Measurements from ENCODE around the gene EPC1. TPM values are rescaled to one million over a fixed set of nuclear protein-coding genes. Genes with fewer than 3 reads are reported as not detected.

EPC1 gene
- total and polyA plus RNA-seq, 2 of the 8 experiments (the other 6 are each of a cell fraction or from before 2014, with no cell fraction given), result 23.7 to 42.3 TPM

GRCh38 chr10:32244421-32245207, 102.3 kb downstream of the EPC1 start:
- Histone ChIP-seq H3K18ac (ENCODE audit: extremely low read depth, low read length) (no peak overlapping the region), H3K23ac (ENCODE audit: insufficient read length) (no peak overlapping the region), H3K4me2 (ENCODE audit: insufficient read depth in 1 of 2, low read depth in 2 of 2, low read length in 2 of 2) (no peak overlapping the region), H3K36me3 (ENCODE audit: control insufficient read depth in 2 of 4, insufficient read depth in 4 of 4, low read length in 3 of 4) (no peaks in the 10 kb centered on the region), H4K20me1 (replicated peaks in 1 of 2; ENCODE audit: control insufficient read depth in 1 of 2, insufficient read depth in 2 of 2, low read length in 2 of 2) (no peaks in the 10 kb centered on the region), H3K4me1 (replicated peaks in 1 of 4; ENCODE audit: control insufficient read depth in 3 of 4, insufficient read depth in 4 of 4, low read length in 3 of 4) (no peaks in the 10 kb centered on the region), H3K79me1 (ENCODE audit: low read depth, low read length) (no peaks in the 10 kb centered on the region), H2BK120ac (replicated peaks; ENCODE audit: low read depth, low read length) (no peak overlapping the region), H3K4ac (replicated peaks; ENCODE audit: insufficient read length, low read depth, low read length) (no peak overlapping the region), H2BK15ac (ENCODE audit: low read length) (no peak overlapping the region), H3K9me3 (ENCODE audit: insufficient read depth in 2 of 2, low read depth in 1 of 2, low read length in 1 of 2) (no peaks in the 10 kb centered on the region), H4K5ac (ENCODE audit: insufficient read length, low read depth, low read length) (no peak overlapping the region), H3K27me3 (replicated peaks in 1 of 4; ENCODE audit: control insufficient read depth in 3 of 4, extremely low read depth in 1 of 4, insufficient read depth in 3 of 4, low read length in 3 of 4) (no peaks in the 10 kb centered on the region), H2AK5ac (ENCODE audit: low read depth, low read length) (no peak overlapping the region), H2AFZ (ENCODE audit: low read length) (no peak overlapping the region; the same call in 1 of the 2 replicates), H3K4me3 (ENCODE audit: extremely low read depth in 1 of 4, insufficient read depth in 2 of 4, low read depth in 3 of 4, low read length in 4 of 4) (no peak overlapping the region), H3K23me2 (ENCODE audit: low read depth, low read length) (no peaks in the 10 kb centered on the region), H2BK12ac (ENCODE audit: low read depth, low read length) (no peak overlapping the region), H4K91ac (replicated peaks; ENCODE audit: insufficient read length, low read length) (no peak overlapping the region), H3K9ac (replicated peaks in 1 of 4; ENCODE audit: extremely low read depth in 1 of 4, low read depth in 3 of 4, low read length in 3 of 4) (no peak overlapping the region), H2BK20ac (ENCODE audit: low read length) (no peak overlapping the region), H3K14ac (ENCODE audit: insufficient read length) (no peak overlapping the region), H3K56ac (replicated peaks; ENCODE audit: insufficient read length, low read depth, low read length) (no peak overlapping the region), H3K27ac (ENCODE audit: low read depth, low read length) (no peak overlapping the region), H2BK5ac (ENCODE audit: low read depth, low read length) (no peak overlapping the region), H4K8ac (ENCODE audit: extremely low read depth, insufficient read depth, low read length) (no peak overlapping the region), H3K79me2 (ENCODE audit: control insufficient read depth in 1 of 2, insufficient read depth in 2 of 2, low read length in 2 of 2) (no peaks in the 10 kb centered on the region)
- 80% methylated on average over 3 of the region's 3 CpGs; no CpG with 5 or more reads in 1 of the 2 experiments for whole genome bisulfite sequencing, 2 experiments (ENCODE audit: extremely low coverage in 1 of 2, insufficient coverage in 1 of 2, insufficient read length in 1 of 2, insufficient replicate concordance in 2 of 2, low coverage in 1 of 2, low lambda C conversion rate in 2 of 2, missing lambda C conversion rate in 1 of 2)
- no peak for DNase-seq (ENCODE audit: low read depth in 1 of 2, low spot score in 2 of 2)
- TF ChIP-seq TAF7 (optimal IDR thresholded peaks at IDR 0.05; ENCODE audit: borderline replicate concordance, low read depth, low read length), result no peak
- no peak for TF ChIP-seq HDAC6 (IDR thresholded peaks at IDR 0.05; ENCODE audit: low read depth, low read length)
- no peak for TF ChIP-seq POU5F1 (IDR thresholded peaks at IDR 0.05; ENCODE audit: low read depth, low read length)
- no peak for TF ChIP-seq JUND (IDR thresholded peaks at IDR 0.05; ENCODE audit: low read length)
- CTCF ChIA-PET (ENCODE audit: partially characterized antibody), result interaction anchor here (0.9 to 2.4 kb wide), 4 partner anchors 11 to 124 kb away, joined by 4 to 6 read pairs (median 4); no protein-coding TSS in a partner anchor
- POLR2A ChIA-PET (ENCODE audit: partially characterized antibody), result no interaction called here
- FAIRE-seq, result no peak

Measured in H1 (cell line).